Breast epithelium (tissue), 4 donors: Measurements from ENCODE around the gene TMUB2. TPM values are rescaled to one million over a fixed set of nuclear protein-coding genes. Genes with fewer than 3 reads are reported as not detected.

Experiments used
- DNase-seq, 2 donors: peaks; one replicate each; pipeline ENCODE4 v3.0.0-alpha.2; 2019; ENCODE audit warnings: low spot score in 2 of 2
- H3K27ac ChIP-seq, 2 donors: fragments of 200-600 bp; sonication (generic) in 1 of 2; one replicate each; pipeline ENCODE4 v1.5.1; 2016 to 2019; ENCODE audit warnings: mild to moderate bottlenecking in 1 of 2
- H3K27me3 ChIP-seq, 2 donors: fragments of 200-600 bp; sonication (generic) in 1 of 2; one replicate each; pipeline versions ENCODE4 v1.5.1 to v1.6.0; 2017 to 2019; ENCODE audit warnings: control low read depth in 1 of 2, mild to moderate bottlenecking in 1 of 2
- H3K36me3 ChIP-seq: fragments of 200-600 bp; one replicate; pipeline ENCODE4 v1.5.1; 2019
- H3K4me1 ChIP-seq, 2 donors: fragments of 200-600 bp; sonication (generic); one replicate each; pipeline ENCODE4 v1.5.1; 2016 to 2019; ENCODE audit warnings: control low read depth in 1 of 2
- H3K4me3 ChIP-seq, 3 donors: fragments of 200-600 bp; sonication (generic); 1 replicate in 2 of 3; 2 replicates in 1 of 3; pipeline ENCODE4 v1.5.1; 2016 to 2019; ENCODE audit warnings: mild to moderate bottlenecking in 3 of 3, moderate library complexity in 2 of 3
- H3K9me3 ChIP-seq, 2 donors: fragments of 200-600 bp; sonication (generic) in 1 of 2; one replicate each; pipeline ENCODE4 v1.5.1; 2016 to 2019; ENCODE audit warnings: control low read depth in 1 of 2
- POLR2A ChIP-seq: fragments of 450-650 bp; IDR thresholded peaks from one replicate; pipeline ENCODE4 v1.6.1; 2016; ENCODE audit warnings: antibody characterized with exemption, mild to moderate bottlenecking, moderate library complexity
- POLR2AphosphoS5 ChIP-seq, 3 donors: sonication (generic); formaldehyde crosslinking; IDR thresholded peaks; one replicate each; pipeline ENCODE4 v1.6.1; 2017; ENCODE audit warnings: antibody characterized with exemption in 3 of 3
- intact Hi-C: fragments of 100-400 bp; cut with DNase I; formaldehyde crosslinking; loops from one replicate; pipeline ENCODE4 v1.15.1; 2023; ENCODE audit warnings: low total_unique reads
- total RNA-seq, 3 donors: library from RNA; depleted of rRNA; stranded (reverse); fragments of >200 nt; gene quantifications; one replicate each; pipeline ENCODE4 v1.1.0, GENCODE V29; 2016
- TF ChIP-seq, protein P1 (sequence below), 3 donors: fragments of 450-650 bp; IDR thresholded peaks; one replicate each; pipeline ENCODE4 v1.5.1; 2016 to 2017; ENCODE audit warnings: antibody characterized with exemption in 3 of 3, mild to moderate bottlenecking in 3 of 3, moderate library complexity in 3 of 3

Gene TMUB2
- total RNA-seq, 3 donors from 2014 or later, result 36.0 to 52.0 (median 40.6) TPM

GRCh38 chr17:44176671-44177501 lies 9.9 kb upstream of the TMUB2 start:
- intact Hi-C loops, result loop anchor here (5.0 kb wide), 1 partner anchor 480 kb away; the partner anchor contains the start of gene MEIOC
- Histone ChIP-seq H3K4me3 (no peak overlapping the region), H3K27ac (no peak overlapping the region), H3K27me3 (no peaks in the 10 kb centered on the region), H3K36me3 (no peaks in the 10 kb centered on the region), H3K4me1 (no peaks in the 10 kb centered on the region), H3K9me3 (no peaks in the 10 kb centered on the region)
- no peak for TF ChIP-seq POLR2A
- TF ChIP-seq POLR2AphosphoS5 (IDR thresholded peaks at IDR 0.05), result no peak
- TF ChIP-seq, protein P1, sequence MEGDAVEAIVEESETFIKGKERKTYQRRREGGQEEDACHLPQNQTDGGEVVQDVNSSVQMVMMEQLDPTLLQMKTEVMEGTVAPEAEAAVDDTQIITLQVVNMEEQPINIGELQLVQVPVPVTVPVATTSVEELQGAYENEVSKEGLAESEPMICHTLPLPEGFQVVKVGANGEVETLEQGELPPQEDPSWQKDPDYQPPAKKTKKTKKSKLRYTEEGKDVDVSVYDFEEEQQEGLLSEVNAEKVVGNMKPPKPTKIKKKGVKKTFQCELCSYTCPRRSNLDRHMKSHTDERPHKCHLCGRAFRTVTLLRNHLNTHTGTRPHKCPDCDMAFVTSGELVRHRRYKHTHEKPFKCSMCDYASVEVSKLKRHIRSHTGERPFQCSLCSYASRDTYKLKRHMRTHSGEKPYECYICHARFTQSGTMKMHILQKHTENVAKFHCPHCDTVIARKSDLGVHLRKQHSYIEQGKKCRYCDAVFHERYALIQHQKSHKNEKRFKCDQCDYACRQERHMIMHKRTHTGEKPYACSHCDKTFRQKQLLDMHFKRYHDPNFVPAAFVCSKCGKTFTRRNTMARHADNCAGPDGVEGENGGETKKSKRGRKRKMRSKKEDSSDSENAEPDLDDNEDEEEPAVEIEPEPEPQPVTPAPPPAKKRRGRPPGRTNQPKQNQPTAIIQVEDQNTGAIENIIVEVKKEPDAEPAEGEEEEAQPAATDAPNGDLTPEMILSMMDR (IDR thresholded peaks at IDR 0.05), result no peak
- DNase-seq, result no peak

- intact Hi-C loops, result loop anchor here (5.0 kb wide), 1 partner anchor 480 kb away; the partner anchor contains the start of gene MEIOC
- no peak overlapping the region for H3K27ac ChIP-seq
- no peak for DNase-seq
- no peaks in the 10 kb centered on the region for H3K27me3 ChIP-seq
- no peaks in the 10 kb centered on the region for H3K4me1 ChIP-seq
- no peaks in the 10 kb centered on the region for H3K9me3 ChIP-seq
- TF ChIP-seq POLR2A (no peak), POLR2AphosphoS5 (IDR thresholded peaks at IDR 0.05) (no peak)
- TF ChIP-seq, protein P1 (IDR thresholded peaks at IDR 0.05), result no peak
- H3K4me3 ChIP-seq, result no peak overlapping the region
- no peaks in the 10 kb centered on the region for H3K36me3 ChIP-seq
Measured at GRCh38 chr17:44177640-44178039, 9.1 kb upstream of the TMUB2 start.

DNA sequence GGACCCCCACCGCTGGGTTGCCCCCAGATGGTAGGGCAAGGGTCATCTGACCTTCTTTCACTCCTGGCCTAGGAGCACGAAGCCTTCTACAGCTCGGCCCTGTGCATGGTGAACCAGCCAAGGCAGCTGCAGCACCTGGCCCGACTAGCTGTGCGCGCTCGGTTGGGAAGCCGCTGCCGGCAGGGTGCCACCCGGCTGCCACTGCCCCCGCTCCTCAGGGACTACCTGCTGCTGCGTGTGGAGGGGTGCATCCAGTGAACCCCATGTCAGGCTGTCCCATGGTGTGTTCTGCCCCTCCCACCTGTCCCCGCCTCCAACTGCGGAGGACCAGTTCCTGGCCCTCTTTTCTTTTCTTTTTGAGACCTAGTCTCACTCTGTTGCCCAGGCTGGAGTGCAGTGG lies 8.6 kb upstream of the TMUB2 start:
- intact Hi-C loops, result loop anchor here (5.0 kb wide), 1 partner anchor 479 kb away; the partner anchor contains the start of gene MEIOC
- TF ChIP-seq, protein P1 (IDR thresholded peaks at IDR 0.05), result no peak
- TF ChIP-seq POLR2AphosphoS5 (IDR thresholded peaks at IDR 0.05), result no peak
- TF ChIP-seq POLR2A, result no peak
- Histone ChIP-seq H3K4me3 (no peak overlapping the region), H3K27ac (no peak overlapping the region), H3K27me3 (no peaks in the 10 kb centered on the region), H3K36me3 (no peaks in the 10 kb centered on the region), H3K9me3 (no peaks in the 10 kb centered on the region), H3K4me1 (no peaks in the 10 kb centered on the region)
- no peak for DNase-seq

GRCh38 chr17:44183024-44183423 lies 3.7 kb upstream of the TMUB2 start:
- intact Hi-C loops, result no loop called here
- H3K9me3 ChIP-seq, result no peaks in the 10 kb centered on the region
- no peaks in the 10 kb centered on the region for H3K27me3 ChIP-seq
- DNase-seq, result no peak
- H3K27ac ChIP-seq, result no peak overlapping the region
- H3K36me3 ChIP-seq, result no peaks in the 10 kb centered on the region
- H3K4me1 ChIP-seq, result peaks cover 0 to 10% of the 10 kb centered on the region in 2 donors
- no peak overlapping the region for H3K4me3 ChIP-seq
- TF ChIP-seq POLR2AphosphoS5 (IDR thresholded peaks at IDR 0.05) (no peak), POLR2A (no peak)
- TF ChIP-seq, protein P1 (IDR thresholded peaks at IDR 0.05), result no peak

- Histone ChIP-seq H3K36me3 (no peaks in the 10 kb centered on the region), H3K9me3 (no peaks in the 10 kb centered on the region), H3K27me3 (no peaks in the 10 kb centered on the region), H3K4me3 (no peak overlapping the region), H3K4me1 (peaks cover 0 to 10% of the 10 kb centered on the region in 2 donors), H3K27ac (no peak overlapping the region)
- DNase-seq, result no peak
- TF ChIP-seq POLR2AphosphoS5 (IDR thresholded peaks at IDR 0.05) (no peak), POLR2A (no peak)
- TF ChIP-seq, protein P1 (IDR thresholded peaks at IDR 0.05), result no peak
- intact Hi-C loops, result no loop called here
Measured at GRCh38 chr17:44184212-44184810, 2.5 kb upstream of the TMUB2 start.
